ENCODE measurements around the gene AKAP17A.

DNA sequence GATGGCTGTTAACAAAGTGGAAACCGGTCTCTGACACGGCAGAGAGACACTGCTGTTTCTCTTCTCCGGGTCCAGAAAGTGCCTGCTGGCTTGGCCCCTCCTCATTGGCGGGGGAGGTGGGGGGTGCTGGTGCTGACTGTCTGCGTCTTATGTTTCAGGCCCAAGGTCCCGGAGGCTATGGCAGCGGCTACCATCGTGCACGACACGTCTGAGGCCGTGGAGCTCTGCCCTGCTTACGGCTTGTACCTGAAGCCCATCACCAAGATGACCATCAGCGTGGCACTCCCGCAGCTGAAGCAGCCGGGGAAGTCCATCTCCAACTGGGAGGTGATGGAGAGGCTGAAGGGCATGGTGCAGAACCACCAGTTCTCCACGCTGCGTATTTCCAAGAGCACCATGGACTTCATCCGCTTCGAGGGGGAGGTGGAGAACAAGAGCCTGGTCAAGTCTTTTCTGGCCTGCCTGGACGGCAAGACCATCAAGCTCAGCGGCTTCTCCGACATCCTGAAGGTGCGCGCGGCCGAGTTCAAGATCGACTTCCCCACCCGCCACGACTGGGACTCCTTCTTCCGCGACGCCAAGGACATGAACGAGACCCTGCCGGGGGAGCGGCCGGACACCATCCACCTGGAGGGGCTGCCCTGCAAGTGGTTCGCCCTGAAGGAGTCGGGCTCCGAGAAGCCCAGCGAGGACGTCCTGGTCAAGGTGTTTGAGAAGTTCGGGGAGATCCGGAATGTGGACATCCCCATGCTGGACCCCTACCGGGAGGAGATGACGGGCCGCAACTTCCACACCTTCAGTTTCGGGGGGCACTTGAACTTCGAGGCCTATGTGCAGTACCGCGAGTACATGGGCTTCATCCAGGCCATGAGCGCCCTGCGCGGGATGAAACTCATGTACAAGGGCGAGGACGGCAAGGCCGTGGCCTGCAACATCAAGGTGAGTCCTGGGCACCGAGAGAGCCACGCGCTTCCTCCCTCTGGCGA lies 2.2 kb downstream of the AKAP17A start:
- no peak for TF ChIP-seq TEAD4 (CRISPR knock-in tag; IDR thresholded peaks at IDR 0.05)
- no peak for TF ChIP-seq ELF4 (CRISPR knock-in tag; IDR thresholded peaks at IDR 0.05; ENCODE audit: low read depth)
- TF ChIP-seq ATF1 (CRISPR knock-in tag; IDR thresholded peaks at IDR 0.05) = no peak
